K562 (cell line): ENCODE measurements around the gene SLC13A3. TPM values are rescaled to one million over a fixed set of nuclear protein-coding genes. Genes with fewer than 3 reads are reported as not detected.

Source experiments
- ATAC-seq: fragments of 200-7000 bp; cut with Tn5 transposase; 3 replicates; pipeline ENCODE4 v1.9.1; 2020; ENCODE audit warnings: moderate library complexity
- BruUV-seq: library from RNA; stranded (reverse); fragments of 400-500 nt; replicated peaks from 2 replicates; lab custom pipeline; 2021; lab: Mats Ljungman, UMichigan
- CTCF ChIA-PET: fragments of 300-600 bp; formaldehyde crosslinking; extraction: SDS; loops from one replicate; lab custom pipeline; 2021; ENCODE audit warnings: low intra/inter-chr PET ratio; lab: Yijun Ruan, JAX
- POLR2A ChIA-PET: fragments of 300-600, 350-650 bp; sonication (Branson Sonifier 250); formaldehyde crosslinking; extraction: SDS; loops from one replicate; lab custom pipeline; 2021; ENCODE audit warnings: antibody characterized with exemption, inconsistent platforms; lab: Yijun Ruan, JAX
- DNase-seq, 4 experiments: peaks; one replicate each; pipeline versions ENCODE4 v3.0.0 to v3.0.0-alpha.2; 2011 to 2018; ENCODE audit warnings: low spot score in 3 of 4, mixed read lengths in 3 of 4; ENCODE audit errors: extremely low read depth in 1 of 4
- FAIRE-seq: peaks from 2 replicates; lab custom pipeline; 2011; peaks lifted over from hg19 to GRCh38; lab: Jason Lieb, UNC
- H2AFZ ChIP-seq: 2 replicates; pipeline ENCODE4 v1.6.0; 2011; ENCODE audit warnings: low read depth, low read length, control low read depth, inconsistent platforms
- H3K27ac ChIP-seq: fragments of 200-600 bp; 3 replicates; pipeline ENCODE4 v1.8.0; 2011; ENCODE audit warnings: low read depth, mild to moderate bottlenecking, control low read depth, inconsistent platforms, low read length, moderate library complexity, mixed read lengths; ENCODE audit errors: extremely low read depth
- H3K27me3 ChIP-seq, 2 experiments: fragments of 300-600 bp in 1 of 2; 2 replicates in 1 of 2; 3 replicates in 1 of 2; pipeline versions ENCODE4 v1.6.0 to v1.8.0; 2011; ENCODE audit warnings: inconsistent platforms in 2 of 2, low read length in 2 of 2, mild to moderate bottlenecking in 1 of 2, mixed read lengths in 1 of 2, moderate library complexity in 1 of 2; ENCODE audit not compliant: control insufficient read depth in 2 of 2, insufficient read depth in 2 of 2
- H3K36me3 ChIP-seq: fragments of 300-600 bp; 3 replicates; pipeline ENCODE4 v1.8.0; 2011; ENCODE audit warnings: mild to moderate bottlenecking, low read length, inconsistent platforms; ENCODE audit not compliant: control insufficient read depth, insufficient read depth
- H3K4me1 ChIP-seq, 2 experiments: fragments of 200-600 bp in 1 of 2; replicated peaks in 1 of 2; 2 replicates in 1 of 2; 3 replicates in 1 of 2; pipeline versions ENCODE4 v1.5.1 to v1.8.0; 2011; ENCODE audit warnings: inconsistent platforms in 2 of 2, low read length in 2 of 2, mild to moderate bottlenecking in 1 of 2, mixed read lengths in 1 of 2, moderate library complexity in 1 of 2; ENCODE audit not compliant: control insufficient read depth in 2 of 2, insufficient read depth in 2 of 2
- H3K4me2 ChIP-seq: 2 replicates; pipeline ENCODE4 v1.6.1; 2011; ENCODE audit warnings: low read length, control low read depth, inconsistent platforms, mixed read lengths; ENCODE audit not compliant: insufficient read depth
- H3K4me3 ChIP-seq: fragments of 200-600 bp; sonication (generic), shearing (Covaris generic); 2 replicates; pipeline ENCODE4 v1.5.1; 2016; ENCODE audit warnings: control low read depth, inconsistent platforms
- H3K79me2 ChIP-seq: fragments of 200-600 bp; 3 replicates; pipeline ENCODE4 v1.8.0; 2011; ENCODE audit warnings: low read length, inconsistent platforms; ENCODE audit not compliant: control insufficient read depth, insufficient read depth
- H3K9ac ChIP-seq, 2 experiments: 2 replicates each; pipeline versions ENCODE4 v1.6.0 to v1.6.1; 2011; ENCODE audit warnings: low read depth in 2 of 2, low read length in 2 of 2, control low read depth in 1 of 2, inconsistent platforms in 1 of 2, mild to moderate bottlenecking in 1 of 2, mixed read lengths in 1 of 2; ENCODE audit not compliant: insufficient read depth in 1 of 2
- H3K9me1 ChIP-seq: one replicate; pipeline ENCODE4 v1.6.0; 2011; ENCODE audit warnings: inconsistent platforms, mild to moderate bottlenecking, low read length, moderate library complexity; ENCODE audit not compliant: control insufficient read depth, insufficient read depth
- H3K9me3 ChIP-seq: replicated peaks from 2 replicates; pipeline ENCODE4 v1.5.1; 2011; ENCODE audit warnings: low read depth, low read length, inconsistent platforms; ENCODE audit not compliant: control insufficient read depth, insufficient read depth
- H4K20me1 ChIP-seq: replicated peaks from 2 replicates; pipeline ENCODE4 v1.6.1; 2011; ENCODE audit warnings: low read length, inconsistent platforms, mixed read lengths; ENCODE audit not compliant: control insufficient read depth, insufficient read depth
- ADNP ChIP-seq: fragments of 200-800 bp; sonication (Bioruptor generic); IDR thresholded peaks from 2 replicates; pipeline ENCODE4 v1.6.1; 2016; ENCODE audit warnings: missing genetic modification characterization, missing compliant biosample characterization
- CREB3L1 ChIP-seq: fragments of 450-650 bp; IDR thresholded peaks from 2 replicates; pipeline ENCODE4 v1.6.1; 2014; ENCODE audit warnings: low read depth, mild to moderate bottlenecking, moderate library complexity, borderline replicate concordance
- DPF2 ChIP-seq: fragments of 450-650 bp; IDR thresholded peaks from 2 replicates; pipeline ENCODE4 v1.6.1; 2016
- EWSR1 ChIP-seq: fragments of 450-650 bp; IDR thresholded peaks from 2 replicates; pipeline ENCODE4 v1.6.1; 2018; ENCODE audit warnings: borderline replicate concordance, mild to moderate bottlenecking, low read depth, moderate library complexity; ENCODE audit not compliant: partially characterized antibody
- HDAC6 ChIP-seq: IDR thresholded peaks from 2 replicates; pipeline ENCODE4 v1.6.1; 2012; ENCODE audit warnings: low read depth, mild to moderate bottlenecking, control low read depth, inconsistent platforms, low read length, moderate library complexity
- HDGF ChIP-seq: fragments of 450-650 bp; IDR thresholded peaks from 2 replicates; pipeline ENCODE4 v1.6.1; 2016
- SMAD4 ChIP-seq: fragments of 250-450 bp; sonication (Bioruptor Pico); conservative IDR thresholded peaks from 2 replicates; pipeline ENCODE4 v1.8.0; 2021; ENCODE audit warnings: inconsistent platforms, mild to moderate bottlenecking, moderate library complexity
- SMARCE1 ChIP-seq: fragments of 450-650 bp; IDR thresholded peaks from 2 replicates; pipeline ENCODE4 v1.7.1; 2016; ENCODE audit warnings: mild to moderate bottlenecking
- ZNF175 ChIP-seq: fragments of 200-800 bp; sonication (Bioruptor generic); IDR thresholded peaks from 2 replicates; pipeline ENCODE4 v1.6.1; 2016; ENCODE audit warnings: low read depth, mild to moderate bottlenecking, missing genetic modification characterization, missing compliant biosample characterization
- ZNF212 ChIP-seq: fragments of 450-650 bp; formaldehyde crosslinking; IDR thresholded peaks from 2 replicates; pipeline ENCODE4 v1.4.0; 2020; ENCODE audit warnings: mild to moderate bottlenecking
- ZNF644 ChIP-seq: fragments of 200-800 bp; sonication (Bioruptor generic); IDR thresholded peaks from 2 replicates; pipeline ENCODE4 v1.6.1; 2016; ENCODE audit warnings: low read depth, missing genetic modification characterization, missing compliant biosample characterization
- WGBS: fragments of 100-300 bp; shearing (Covaris generic); methylation state at CpG from one replicate; pipeline ENCODE4 v1.1.6; 2016; ENCODE audit warnings: low coverage, mixed read lengths; ENCODE audit not compliant: insufficient coverage; ENCODE audit errors: missing lambda C conversion rate; 5-methylcytosine and 5-hydroxymethylcytosine counted together
- in situ Hi-C: fragments of 300-500 bp; cut with MboI; formaldehyde crosslinking; loops from 4 replicates; pipeline ENCODE4 v1.15.0; 2018; ENCODE audit warnings: inconsistent platforms, mixed read lengths
- intact Hi-C: fragments of 100-400 bp; cut with micrococcal nuclease; formaldehyde crosslinking; loops from 2 replicates; pipeline ENCODE4 v1.14.2; 2022
- polyA plus RNA-seq, 8 experiments: library from polyadenylated mRNA; depleted of rRNA in 4 of 8; stranded (reverse) in 5 of 8; unstranded in 3 of 8; fragments of >200 nt; fragmentation: Nextera tagmentation in 2 of 8; fragmentation: Illumina TruSeq in 1 of 8; extraction: Ambion mirVana in 2 of 8; extraction: Trizol in 1 of 8; gene quantifications; 2 replicates each; pipeline versions ENCODE4 v1.2.1 to v1.2.3, GENCODE V29; 2011 to 2014; ENCODE audit warnings: inconsistent platforms in 1 of 8, missing spikeins in 1 of 8
- total RNA-seq, 7 experiments: library from RNA; depleted of rRNA in 6 of 7; stranded (reverse); fragments of >200 nt in 6 of 7; fragmentation: Illumina TruSeq in 2 of 7; extraction: Trizol in 2 of 7; gene quantifications; 2 replicates each; pipeline versions ENCODE4 v1.2.1 to v1.2.3, GENCODE V29; 2011 to 2021; ENCODE audit warnings: low replicate concordance in 1 of 7
- TF ChIP-seq, protein P1 (sequence below): fragments of 200-800 bp; sonication (Bioruptor generic); IDR thresholded peaks from 2 replicates; pipeline ENCODE4 v1.6.1; 2017; ENCODE audit warnings: missing genetic modification characterization, missing compliant biosample characterization
- TF ChIP-seq, protein P2 (sequence below): sonication (generic); formaldehyde crosslinking; IDR thresholded peaks from 2 replicates; pipeline ENCODE4 v1.8.0; 2022; ENCODE audit warnings: missing genetic modification reagents, mild to moderate bottlenecking, borderline replicate concordance
- TF ChIP-seq, protein P3 (sequence below): fragments of 450-650 bp; IDR thresholded peaks from 2 replicates; pipeline ENCODE4 v1.6.1; 2018; ENCODE audit warnings: mild to moderate bottlenecking, low read depth; ENCODE audit not compliant: partially characterized antibody
- TF ChIP-seq, protein P4 (sequence below), 3 experiments: fragments of 200-800 bp in 1 of 3; sonication (Bioruptor generic) in 1 of 3; sonication (generic) in 1 of 3; formaldehyde crosslinking in 1 of 3; IDR thresholded peaks; 2 replicates each; pipeline versions ENCODE4 v1.6.1 to v1.8.0; 2016 to 2022; ENCODE audit warnings: mild to moderate bottlenecking in 2 of 3, missing compliant biosample characterization in 2 of 3, missing genetic modification characterization in 2 of 3, missing genetic modification reagents in 1 of 3

SLC13A3 gene
- total and polyA plus RNA-seq, 9 of the 15 experiments (the other 6 are each of a cell fraction or from before 2014, with no cell fraction given) = 5.5 to 16.4 (median 8.5) TPM

DNA sequence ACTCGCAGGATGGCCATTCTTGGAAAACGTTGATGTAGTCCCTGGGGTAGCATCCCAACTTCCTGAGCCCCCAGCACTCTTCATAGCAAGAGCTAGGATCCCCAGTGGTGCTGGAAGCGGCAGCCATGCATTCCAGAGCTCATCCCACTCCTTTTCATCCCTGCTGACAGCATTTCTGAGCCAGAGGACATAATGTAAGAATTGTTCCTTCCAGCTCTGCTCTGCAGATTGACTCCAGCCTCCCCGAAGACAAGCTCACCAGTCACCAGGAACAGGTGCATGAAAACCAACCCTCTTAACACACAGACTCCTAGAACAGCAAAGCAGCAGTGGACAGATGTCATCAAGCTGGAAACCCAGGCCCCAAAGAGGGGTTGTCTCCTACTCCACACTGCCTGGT lies 3.8 kb downstream of the SLC13A3 start:
- FAIRE-seq = no peak
- intact Hi-C loops = loop anchor here (5.0 to 10.0 kb wide), 2 partner anchors 35 to 83 kb away; no protein-coding TSS in a partner anchor
- Histone ChIP-seq H3K4me1 (peaks cover 20 to 22% of the 10 kb centered on the region in 2 experiments; a peak in 4 of 5 replicates), H3K79me2 (no peaks in the 10 kb centered on the region), H3K4me2 (no peak overlapping the region), H3K36me3 (no peaks in the 10 kb centered on the region), H3K4me3 (no peak overlapping the region), H2AFZ (no peak overlapping the region), H3K9ac (no peak overlapping the region), H3K27me3 (no peaks in the 10 kb centered on the region), H3K27ac (no peak overlapping the region), H4K20me1 (no peaks in the 10 kb centered on the region; the same call in 1 of the 2 replicates), H3K9me1 (no peaks in the 10 kb centered on the region), H3K9me3 (no peaks in the 10 kb centered on the region)
- in situ Hi-C loops = no loop called here
- CTCF ChIA-PET = no interaction called here
- POLR2A ChIA-PET = interaction anchor here (0.8 kb wide), 1 partner anchor 13 kb away, joined by 3 read pairs; no protein-coding TSS in a partner anchor
- BruUV-seq = no TSS peak
- no peak for ATAC-seq
- 58% methylated on average over 4 of the region's 4 CpGs for WGBS
- DNase-seq = no peak
- TF ChIP-seq CREB3L1 (no peak), ZNF175 (CRISPR knock-in tag) (no peak), ADNP (tag) (no peak), HDAC6 (no peak), ZNF644 (tag) (no peak), HDGF (no peak), SMAD4 (CRISPR knock-in tag) (no peak), DPF2 (no peak), ZNF212 (CRISPR knock-in tag) (no peak), SMARCE1 (no peak), EWSR1 (no peak)
- TF ChIP-seq, protein P1, sequence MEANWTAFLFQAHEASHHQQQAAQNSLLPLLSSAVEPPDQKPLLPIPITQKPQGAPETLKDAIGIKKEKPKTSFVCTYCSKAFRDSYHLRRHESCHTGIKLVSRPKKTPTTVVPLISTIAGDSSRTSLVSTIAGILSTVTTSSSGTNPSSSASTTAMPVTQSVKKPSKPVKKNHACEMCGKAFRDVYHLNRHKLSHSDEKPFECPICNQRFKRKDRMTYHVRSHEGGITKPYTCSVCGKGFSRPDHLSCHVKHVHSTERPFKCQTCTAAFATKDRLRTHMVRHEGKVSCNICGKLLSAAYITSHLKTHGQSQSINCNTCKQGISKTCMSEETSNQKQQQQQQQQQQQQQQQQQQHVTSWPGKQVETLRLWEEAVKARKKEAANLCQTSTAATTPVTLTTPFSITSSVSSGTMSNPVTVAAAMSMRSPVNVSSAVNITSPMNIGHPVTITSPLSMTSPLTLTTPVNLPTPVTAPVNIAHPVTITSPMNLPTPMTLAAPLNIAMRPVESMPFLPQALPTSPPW (CRISPR knock-in tag) = no peak
- TF ChIP-seq, protein P2, sequence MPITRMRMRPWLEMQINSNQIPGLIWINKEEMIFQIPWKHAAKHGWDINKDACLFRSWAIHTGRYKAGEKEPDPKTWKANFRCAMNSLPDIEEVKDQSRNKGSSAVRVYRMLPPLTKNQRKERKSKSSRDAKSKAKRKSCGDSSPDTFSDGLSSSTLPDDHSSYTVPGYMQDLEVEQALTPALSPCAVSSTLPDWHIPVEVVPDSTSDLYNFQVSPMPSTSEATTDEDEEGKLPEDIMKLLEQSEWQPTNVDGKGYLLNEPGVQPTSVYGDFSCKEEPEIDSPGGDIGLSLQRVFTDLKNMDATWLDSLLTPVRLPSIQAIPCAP (CRISPR knock-in tag) = no peak
- TF ChIP-seq, protein P3, sequence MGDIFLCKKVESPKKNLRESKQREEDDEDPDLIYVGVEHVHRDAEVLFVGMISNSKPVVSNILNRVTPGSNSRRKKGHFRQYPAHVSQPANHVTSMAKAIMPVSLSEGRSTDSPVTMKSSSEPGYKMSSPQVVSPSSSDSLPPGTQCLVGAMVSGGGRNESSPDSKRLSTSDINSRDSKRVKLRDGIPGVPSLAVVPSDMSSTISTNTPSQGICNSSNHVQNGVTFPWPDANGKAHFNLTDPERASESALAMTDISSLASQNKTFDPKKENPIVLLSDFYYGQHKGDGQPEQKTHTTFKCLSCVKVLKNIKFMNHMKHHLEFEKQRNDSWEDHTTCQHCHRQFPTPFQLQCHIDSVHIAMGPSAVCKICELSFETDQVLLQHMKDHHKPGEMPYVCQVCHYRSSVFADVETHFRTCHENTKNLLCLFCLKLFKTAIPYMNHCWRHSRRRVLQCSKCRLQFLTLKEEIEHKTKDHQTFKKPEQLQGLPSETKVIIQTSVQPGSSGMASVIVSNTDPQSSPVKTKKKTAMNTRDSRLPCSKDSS = no peak
- TF ChIP-seq, protein P4, sequence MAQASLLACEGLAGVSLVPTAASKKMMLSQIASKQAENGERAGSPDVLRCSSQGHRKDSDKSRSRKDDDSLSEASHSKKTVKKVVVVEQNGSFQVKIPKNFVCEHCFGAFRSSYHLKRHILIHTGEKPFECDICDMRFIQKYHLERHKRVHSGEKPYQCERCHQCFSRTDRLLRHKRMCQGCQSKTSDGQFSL (CRISPR knock-in tag; IDR thresholded peaks at IDR 0.05) = no peak
- TF ChIP-seq, protein P4 (tag; IDR thresholded peaks at IDR 0.05) = no peak
